HCT116 (cell line): Measurements from ENCODE around the gene SOBP. TPM values are rescaled to one million over a fixed set of nuclear protein-coding genes. Genes with fewer than 3 reads are reported as not detected.

Experiments
- ATAC-seq: fragments of 200-7000 bp; cut with Tn5 transposase; 2 replicates; pipeline ENCODE4 v1.9.1; 2020; ENCODE audit warnings: mild to moderate bottlenecking, moderate library complexity
- BruUV-seq: library from RNA; stranded (reverse); fragments of 400-500 nt; replicated peaks from 2 replicates; lab custom pipeline; 2021; lab: Mats Ljungman, UMichigan
- CTCF ChIA-PET: fragments of 300-600 bp; sonication (Branson Sonifier 250); formaldehyde crosslinking; loops from one replicate; lab custom pipeline; 2021; ENCODE audit warnings: antibody characterized with exemption; lab: Charles Lee
- POLR2A ChIA-PET: fragments of 300-600, 350-600 bp; sonication (Branson Sonifier 250); formaldehyde crosslinking; loops from one replicate; lab custom pipeline; 2021; ENCODE audit warnings: antibody characterized with exemption; lab: Charles Lee
- RAD21 ChIA-PET, 2 experiments: fragments of 300-600 bp; sonication (Branson Sonifier 250); formaldehyde crosslinking; loops; one replicate each; lab custom pipeline; 2023; ENCODE audit warnings: low total read pairs in 2 of 2; ENCODE audit not compliant: uncharacterized antibody in 2 of 2, unreplicated experiment in 2 of 2, low non-redundant PET in 1 of 2; lab: Charles Lee
- DNase-seq: peaks from one replicate; pipeline ENCODE4 v3.0.0-alpha.2; 2010; ENCODE audit warnings: low read depth, low spot score
- H2AFZ ChIP-seq: fragments of 200-600 bp; shearing (Covaris generic), sonication (generic); 2 replicates; pipeline ENCODE4 v1.6.1; 2017; ENCODE audit warnings: low read depth, mixed run types, mixed read lengths, antibody characterized with exemption, low read length; ENCODE audit not compliant: poor library complexity, severe bottlenecking
- H3K27ac ChIP-seq: 2 replicates; pipeline ENCODE4 v1.5.1; 2012; ENCODE audit warnings: low read depth, low read length
- H3K27me3 ChIP-seq: fragments of 200-600 bp; sonication (generic); 2 replicates; pipeline ENCODE4 v1.6.1; 2016; ENCODE audit warnings: mixed run types, low read length, mixed read lengths; ENCODE audit not compliant: insufficient read depth
- H3K36me3 ChIP-seq, 2 experiments: fragments of 200-500 bp in 1 of 2; fragments of 200-600 bp in 1 of 2; sonication (Bioruptor generic) in 1 of 2; sonication (generic) in 1 of 2; 2 replicates each; pipeline versions ENCODE4 v1.5.1 to v1.6.1; 2014 to 2016; ENCODE audit warnings: low read length in 2 of 2, inconsistent platforms in 1 of 2, mixed read lengths in 1 of 2, mixed run types in 1 of 2; ENCODE audit not compliant: insufficient read depth in 2 of 2, control insufficient read depth in 1 of 2
- H3K4me1 ChIP-seq, 2 experiments: fragments of 200-600 bp in 1 of 2; sonication (generic) in 1 of 2; 2 replicates each; pipeline versions ENCODE4 v1.5.1 to v1.6.1; 2012 to 2017; ENCODE audit warnings: low read length in 2 of 2, inconsistent platforms in 1 of 2, mild to moderate bottlenecking in 1 of 2, mixed read lengths in 1 of 2, mixed run types in 1 of 2, moderate library complexity in 1 of 2; ENCODE audit not compliant: insufficient read depth in 2 of 2, control insufficient read depth in 1 of 2
- H3K4me2 ChIP-seq: fragments of 200-600 bp; sonication (generic); 2 replicates; pipeline ENCODE4 v1.6.1; 2017; ENCODE audit warnings: mixed run types, low read length, mixed read lengths
- H3K4me3 ChIP-seq, 2 experiments: fragments of 200-600 bp in 1 of 2; sonication (generic) in 1 of 2; replicated peaks in 1 of 2; 2 replicates each; pipeline ENCODE4 v1.5.1; 2011 to 2016; ENCODE audit warnings: low read length in 2 of 2, control low read depth in 1 of 2, low read depth in 1 of 2, mild to moderate bottlenecking in 1 of 2, mixed read lengths in 1 of 2, mixed run types in 1 of 2
- H3K79me2 ChIP-seq: fragments of 200-600 bp; sonication (generic); 2 replicates; pipeline ENCODE4 v1.6.1; 2017; ENCODE audit warnings: mild to moderate bottlenecking, mixed run types, low read length, moderate library complexity, mixed read lengths; ENCODE audit not compliant: insufficient read depth
- H3K9ac ChIP-seq: fragments of 200-600 bp; sonication (generic); 2 replicates; pipeline ENCODE4 v1.6.1; 2016; ENCODE audit warnings: low read length, mixed read lengths
- H3K9me2 ChIP-seq: fragments of 200-600 bp; sonication (generic), shearing (Covaris generic); 2 replicates; pipeline ENCODE4 v1.6.1; 2017; ENCODE audit warnings: mixed run types, mild to moderate bottlenecking, moderate library complexity; ENCODE audit not compliant: insufficient read depth
- H3K9me3 ChIP-seq, 2 experiments: fragments of 200-500 bp in 1 of 2; fragments of 200-600 bp in 1 of 2; sonication (Bioruptor generic) in 1 of 2; sonication (generic) in 1 of 2; 2 replicates each; pipeline ENCODE4 v1.6.1; 2014 to 2017; ENCODE audit warnings: low read length in 2 of 2, mixed read lengths in 2 of 2, inconsistent platforms in 1 of 2, low read depth in 1 of 2, mild to moderate bottlenecking in 1 of 2, mixed run types in 1 of 2, moderate library complexity in 1 of 2; ENCODE audit not compliant: control insufficient read depth in 1 of 2, insufficient read depth in 1 of 2
- H4K20me1 ChIP-seq: fragments of 200-600 bp; sonication (generic), shearing (Covaris generic); 2 replicates; pipeline ENCODE4 v1.6.1; 2017; ENCODE audit warnings: mixed run types, mild to moderate bottlenecking, moderate library complexity; ENCODE audit not compliant: insufficient read depth
- CBX3 ChIP-seq: IDR thresholded peaks from 2 replicates; pipeline ENCODE4 v1.6.1; 2012; ENCODE audit warnings: low read depth
- CEBPB ChIP-seq: IDR thresholded peaks from 2 replicates; pipeline ENCODE4 v1.6.1; 2012; ENCODE audit warnings: low read depth
- ELF1 ChIP-seq: IDR thresholded peaks from 2 replicates; pipeline ENCODE4 v1.6.1; 2012; ENCODE audit warnings: low read depth, borderline replicate concordance
- EZH2phosphoT487 ChIP-seq: fragments of 200-600 bp; IDR thresholded peaks from 2 replicates; pipeline ENCODE4 v1.6.1; 2018; ENCODE audit warnings: antibody characterized with exemption, borderline replicate concordance
- JUND ChIP-seq: IDR thresholded peaks from 2 replicates; pipeline ENCODE4 v1.6.1; 2012
- TCF7L2 ChIP-seq: IDR thresholded peaks from 2 replicates; pipeline ENCODE4 v1.7.0; 2011; ENCODE audit warnings: borderline replicate concordance, inconsistent platforms; ENCODE audit not compliant: insufficient read depth, insufficient read length; ENCODE audit errors: extremely low read depth
- YY1 ChIP-seq: IDR thresholded peaks from 2 replicates; pipeline ENCODE4 v1.6.1; 2011; ENCODE audit warnings: low read length, low read depth, moderate library complexity, mild to moderate bottlenecking; ENCODE audit not compliant: insufficient replicate concordance; ENCODE audit errors: extremely low read depth
- intact Hi-C: fragments of 100-400 bp; cut with micrococcal nuclease; formaldehyde crosslinking; loops from 2 replicates; pipeline ENCODE4 v1.10.0; 2022
- total RNA-seq: library from RNA; stranded (reverse); gene quantifications from one replicate; pipeline ENCODE4 v1.2.1, GENCODE V29; 2021; ENCODE audit not compliant: unreplicated experiment
- TF ChIP-seq, protein P1 (sequence below): IDR thresholded peaks from 2 replicates; pipeline ENCODE4 v1.6.1; 2012

SOBP gene
- total RNA-seq, 1 experiment from 2014 or later = 2.6 TPM

DNA sequence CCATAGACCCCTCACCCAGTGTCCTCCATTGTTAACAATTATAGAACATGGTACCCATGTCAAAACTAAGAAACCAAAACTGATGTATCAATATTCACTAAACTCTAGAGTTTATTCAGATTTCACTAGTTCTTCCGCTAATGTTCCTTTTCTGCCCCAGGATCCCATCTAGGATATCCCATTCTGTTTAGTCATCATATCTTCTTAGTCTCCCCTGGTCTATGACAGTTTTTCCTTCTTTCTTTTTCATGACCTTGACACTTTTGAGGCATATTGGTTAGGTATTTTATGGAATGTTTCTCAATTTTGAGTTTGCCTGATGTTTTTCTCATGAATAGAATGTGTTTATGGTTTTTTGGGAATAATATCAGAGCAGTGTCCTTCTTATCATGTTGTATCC lies 187.5 kb downstream of the SOBP start:
- Histone ChIP-seq H3K79me2 (no peaks in the 10 kb centered on the region), H3K9me2 (no peaks in the 10 kb centered on the region; the same call in 1 of the 2 replicates), H3K9ac (no peak overlapping the region), H3K27me3 (no peaks in the 10 kb centered on the region), H3K4me1 (peaks cover 0 to 10% of the 10 kb centered on the region in 2 experiments; a peak in 1 of 4 replicates), H3K9me3 (no peaks in the 10 kb centered on the region), H2AFZ (no peak overlapping the region), H3K36me3 (no peaks in the 10 kb centered on the region), H3K27ac (no peak overlapping the region), H3K4me2 (no peak overlapping the region), H3K4me3 (no peak overlapping the region), H4K20me1 (no peaks in the 10 kb centered on the region)
- ATAC-seq (no peak), DNase-seq (no peak)
- POLR2A ChIA-PET = interaction anchor here (0.6 kb wide), 1 partner anchor 216 kb away, joined by 3 read pairs; no protein-coding TSS in a partner anchor
- RAD21 ChIA-PET = no interaction called here
- TF ChIP-seq ELF1 = no peak
- TF ChIP-seq CBX3 = no peak
- no peak for TF ChIP-seq CEBPB
- no peak for TF ChIP-seq EZH2phosphoT487
- TF ChIP-seq JUND = no peak
- TF ChIP-seq TCF7L2 = no peak
- CTCF ChIA-PET = no interaction called here
- intact Hi-C loops = loop anchor here (5.0 kb wide), 1 partner anchor 650 kb away; the partner anchor contains the start of gene MTRES1
- no TSS peak for BruUV-seq

DNA sequence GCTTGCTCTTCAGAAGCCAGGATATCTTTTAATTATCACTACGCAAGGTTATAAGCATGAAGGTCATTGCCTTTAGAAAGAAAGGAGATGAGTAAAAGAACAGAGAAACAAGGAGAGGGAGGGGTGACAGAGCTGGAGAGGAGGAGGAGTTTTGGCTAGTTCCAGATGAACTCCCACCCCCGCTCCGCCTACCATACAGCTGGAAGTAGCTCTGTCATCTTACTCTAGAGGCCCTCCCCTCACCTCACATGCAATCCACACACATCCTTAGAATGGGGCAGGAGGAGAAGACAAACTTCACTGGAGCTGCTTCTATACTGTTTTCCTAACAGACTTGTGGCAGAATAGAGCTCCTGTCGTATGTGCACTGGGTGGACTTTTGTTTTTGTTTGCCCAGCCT lies 189.5 kb downstream of the SOBP start:
- no peaks in the 10 kb centered on the region for H3K79me2 ChIP-seq
- H3K4me2 ChIP-seq = no peak overlapping the region
- TF ChIP-seq YY1 = no peak
- TF ChIP-seq, protein P1, sequence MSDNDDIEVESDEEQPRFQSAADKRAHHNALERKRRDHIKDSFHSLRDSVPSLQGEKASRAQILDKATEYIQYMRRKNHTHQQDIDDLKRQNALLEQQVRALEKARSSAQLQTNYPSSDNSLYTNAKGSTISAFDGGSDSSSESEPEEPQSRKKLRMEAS = no peak
- no peaks in the 10 kb centered on the region for H3K9me3 ChIP-seq
- BruUV-seq = no TSS peak
- no peaks in the 10 kb centered on the region for H3K27me3 ChIP-seq
- peaks cover 0 to 10% of the 10 kb centered on the region in 2 experiments; a peak in 1 of 4 replicates for H3K4me1 ChIP-seq
- POLR2A ChIA-PET = no interaction called here
- no peaks in the 10 kb centered on the region; the same call in 1 of the 2 replicates for H3K9me2 ChIP-seq
- H3K36me3 ChIP-seq = no peaks in the 10 kb centered on the region
- intact Hi-C loops = loop anchor here (5.0 kb wide), 1 partner anchor 652 kb away; the partner anchor contains the start of gene MTRES1
- no peak overlapping the region for H3K27ac ChIP-seq
- CTCF ChIA-PET = interaction anchor here (0.7 to 1.1 kb wide), 2 partner anchors 168 to 370 kb away, joined by 3 to 5 read pairs; no protein-coding TSS in a partner anchor
- no peak for DNase-seq
- no peak overlapping the region for H3K4me3 ChIP-seq
- H2AFZ ChIP-seq = no peak overlapping the region
- ATAC-seq = no peak
- no peak overlapping the region for H3K9ac ChIP-seq
- RAD21 ChIA-PET = no interaction called here
- H4K20me1 ChIP-seq = no peaks in the 10 kb centered on the region
